Esophagus muscularis mucosa (tissue), 3 donors: ENCODE results near the gene USP19.

ENCODE experiments used
- POLR2A ChIP-seq: fragments of 450-650 bp; IDR thresholded peaks from one replicate; pipeline ENCODE4 v1.6.1; 2017; ENCODE audit warnings: antibody characterized with exemption, moderate library complexity, mild to moderate bottlenecking, low read depth
- POLR2AphosphoS5 ChIP-seq, 2 donors: sonication (generic); formaldehyde crosslinking; IDR thresholded peaks; one replicate each; pipeline ENCODE4 v1.6.1; 2017; ENCODE audit warnings: antibody characterized with exemption in 2 of 2
- TF ChIP-seq, protein P1 (sequence below), 3 experiments: fragments of 200-600 bp in 2 of 3; fragments of 450-650 bp in 1 of 3; sonication (generic) in 2 of 3; IDR thresholded peaks; one replicate each; pipeline ENCODE4 v1.5.1; 2017 to 2019; ENCODE audit warnings: antibody characterized with exemption in 3 of 3, mild to moderate bottlenecking in 2 of 3, moderate library complexity in 1 of 3

GRCh38 chr3:49162751-49163419, 42.3 kb upstream of the USP19 start:
- TF ChIP-seq, protein P1, sequence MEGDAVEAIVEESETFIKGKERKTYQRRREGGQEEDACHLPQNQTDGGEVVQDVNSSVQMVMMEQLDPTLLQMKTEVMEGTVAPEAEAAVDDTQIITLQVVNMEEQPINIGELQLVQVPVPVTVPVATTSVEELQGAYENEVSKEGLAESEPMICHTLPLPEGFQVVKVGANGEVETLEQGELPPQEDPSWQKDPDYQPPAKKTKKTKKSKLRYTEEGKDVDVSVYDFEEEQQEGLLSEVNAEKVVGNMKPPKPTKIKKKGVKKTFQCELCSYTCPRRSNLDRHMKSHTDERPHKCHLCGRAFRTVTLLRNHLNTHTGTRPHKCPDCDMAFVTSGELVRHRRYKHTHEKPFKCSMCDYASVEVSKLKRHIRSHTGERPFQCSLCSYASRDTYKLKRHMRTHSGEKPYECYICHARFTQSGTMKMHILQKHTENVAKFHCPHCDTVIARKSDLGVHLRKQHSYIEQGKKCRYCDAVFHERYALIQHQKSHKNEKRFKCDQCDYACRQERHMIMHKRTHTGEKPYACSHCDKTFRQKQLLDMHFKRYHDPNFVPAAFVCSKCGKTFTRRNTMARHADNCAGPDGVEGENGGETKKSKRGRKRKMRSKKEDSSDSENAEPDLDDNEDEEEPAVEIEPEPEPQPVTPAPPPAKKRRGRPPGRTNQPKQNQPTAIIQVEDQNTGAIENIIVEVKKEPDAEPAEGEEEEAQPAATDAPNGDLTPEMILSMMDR (IDR thresholded peaks at IDR 0.05), result no peak
- TF ChIP-seq POLR2A (no peak), POLR2AphosphoS5 (IDR thresholded peaks at IDR 0.05) (no peak)
